Dedifferentiated amniotic fluid mesenchymal stem cell (primary cell): ENCODE measurements around the gene NUP62.
"Not testable (repeated sequence)": the region's sequence is repeated elsewhere in the genome, so short reads cannot be mapped to it uniquely, and the experiment has no call there.

ENCODE experiments used
- DNase-seq: peaks from one replicate; pipeline ENCODE4 v3.0.0-alpha.2; 2016; ENCODE audit errors: extremely low spot score

NUP62 gene, protein sequence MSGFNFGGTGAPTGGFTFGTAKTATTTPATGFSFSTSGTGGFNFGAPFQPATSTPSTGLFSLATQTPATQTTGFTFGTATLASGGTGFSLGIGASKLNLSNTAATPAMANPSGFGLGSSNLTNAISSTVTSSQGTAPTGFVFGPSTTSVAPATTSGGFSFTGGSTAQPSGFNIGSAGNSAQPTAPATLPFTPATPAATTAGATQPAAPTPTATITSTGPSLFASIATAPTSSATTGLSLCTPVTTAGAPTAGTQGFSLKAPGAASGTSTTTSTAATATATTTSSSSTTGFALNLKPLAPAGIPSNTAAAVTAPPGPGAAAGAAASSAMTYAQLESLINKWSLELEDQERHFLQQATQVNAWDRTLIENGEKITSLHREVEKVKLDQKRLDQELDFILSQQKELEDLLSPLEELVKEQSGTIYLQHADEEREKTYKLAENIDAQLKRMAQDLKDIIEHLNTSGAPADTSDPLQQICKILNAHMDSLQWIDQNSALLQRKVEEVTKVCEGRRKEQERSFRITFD

DNA sequence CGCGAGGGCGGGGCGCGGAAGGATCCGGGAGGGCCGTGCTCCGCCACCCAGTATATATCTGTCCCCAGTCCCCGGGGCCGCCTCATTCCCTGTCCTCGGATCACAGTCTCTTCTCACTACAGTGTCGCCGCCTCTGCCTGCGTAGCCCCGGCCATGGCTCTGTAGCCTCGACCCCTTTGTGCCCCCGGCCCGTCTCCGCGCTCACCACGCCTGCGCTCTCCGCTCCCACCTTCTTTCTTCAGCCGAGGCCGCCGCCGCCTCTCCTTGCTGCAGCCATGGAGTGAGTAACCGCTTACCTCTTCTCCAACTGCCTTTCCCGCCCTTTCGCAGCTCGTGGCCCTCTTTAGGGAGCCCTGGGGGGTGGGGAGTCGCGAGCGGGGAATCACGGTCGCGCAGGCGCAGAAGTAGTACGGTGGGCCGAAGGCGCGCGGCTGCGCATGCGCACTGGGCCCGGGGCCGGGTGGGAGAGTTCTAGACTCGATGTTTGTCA, at the start of gene NUP62, which contains the start of gene ATF5:
TSS of gene NUP62 (minus strand) at position 384 of the 490 bp plus-strand sequence. CDS start 19,697 bp downstream, outside the sequence.
TSS of gene ATF5 (plus strand) at position 85 of the 490 bp plus-strand sequence. CDS start 1,646 bp downstream, outside the sequence.
- DNase-seq: peak; percentile 43

DNA sequence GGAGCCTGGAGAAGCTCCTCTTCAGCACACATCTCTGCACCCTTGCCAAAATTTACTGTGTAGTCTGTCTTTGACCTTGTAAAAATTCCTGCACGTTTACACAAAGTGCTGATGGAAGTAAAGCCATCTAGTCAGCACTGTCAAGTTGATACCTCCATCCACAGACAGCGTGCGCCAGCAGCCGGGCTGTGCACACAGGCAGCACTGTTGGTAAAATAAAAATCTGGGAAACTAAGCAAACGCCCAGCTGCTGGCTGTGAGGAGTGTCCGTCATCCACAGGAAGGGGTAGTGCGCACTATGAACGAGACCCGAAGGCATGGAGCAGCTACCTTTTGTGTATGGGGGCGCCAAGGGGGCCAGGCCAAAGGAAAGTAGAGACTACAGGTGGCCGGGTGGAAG, 49.0 kb upstream of the NUP62 start:
- no peak for DNase-seq

DNA sequence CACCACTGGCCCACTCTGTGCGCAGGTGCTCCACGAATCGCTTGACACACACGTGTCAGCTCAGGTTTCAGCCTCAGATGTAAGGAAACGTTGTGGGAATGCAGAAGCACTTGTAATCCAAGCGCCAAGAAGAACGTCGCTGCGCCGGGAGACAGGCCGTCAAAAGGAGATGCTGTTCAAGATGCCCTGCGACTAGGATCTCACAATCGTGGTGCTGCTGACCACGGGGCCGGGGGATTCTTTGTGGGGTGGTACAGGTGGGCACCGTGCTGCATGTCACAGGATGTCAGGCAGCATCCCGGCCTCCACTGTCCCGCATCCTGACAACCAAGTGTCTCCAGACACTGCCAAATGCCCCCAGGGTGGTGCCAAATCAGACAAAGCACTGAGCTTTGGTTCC, 48.6 kb upstream of the NUP62 start:
- DNase-seq: no peak

DNA sequence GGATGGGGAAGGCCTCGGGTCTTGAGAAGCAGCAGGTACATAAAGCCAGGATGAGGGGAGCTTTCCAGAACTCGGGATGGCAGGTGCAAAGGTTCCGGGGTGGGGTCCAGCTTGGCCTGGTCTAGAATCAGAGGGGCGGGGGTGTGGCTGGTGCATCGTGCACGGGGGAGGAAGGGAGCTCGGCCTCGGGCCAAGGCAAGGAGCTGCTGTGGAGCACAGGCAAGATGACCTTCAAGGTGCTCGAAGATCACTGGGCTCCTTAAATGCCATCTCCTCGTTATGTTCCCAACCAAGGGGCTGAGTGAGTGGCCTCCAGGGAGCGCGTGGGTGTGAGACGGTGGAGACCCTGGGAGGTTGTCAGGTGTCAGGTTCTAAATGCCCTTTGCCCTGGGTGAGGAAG, 47.8 kb upstream of the NUP62 start:
- no peak for DNase-seq

DNA sequence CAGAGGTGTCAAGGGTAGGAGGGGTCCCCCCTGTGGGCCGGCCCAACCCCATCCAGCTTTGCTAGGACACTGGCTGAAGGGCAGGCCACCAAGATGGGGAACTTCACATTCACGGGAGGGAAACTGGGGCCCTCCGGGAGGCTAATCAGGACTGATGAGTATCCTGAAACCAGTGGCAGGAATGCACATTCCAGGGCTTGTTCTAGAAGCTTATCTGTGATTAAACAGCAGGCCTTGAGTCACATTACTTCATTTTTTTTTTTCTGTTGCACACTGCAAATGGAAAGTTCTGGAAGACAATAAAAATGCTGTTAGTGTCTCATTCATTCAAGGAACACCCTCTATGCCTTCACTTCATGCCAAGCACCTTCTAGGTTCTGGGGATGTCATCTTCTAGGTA, 47.2 kb upstream of the NUP62 start:
- DNase-seq: no peak

DNA sequence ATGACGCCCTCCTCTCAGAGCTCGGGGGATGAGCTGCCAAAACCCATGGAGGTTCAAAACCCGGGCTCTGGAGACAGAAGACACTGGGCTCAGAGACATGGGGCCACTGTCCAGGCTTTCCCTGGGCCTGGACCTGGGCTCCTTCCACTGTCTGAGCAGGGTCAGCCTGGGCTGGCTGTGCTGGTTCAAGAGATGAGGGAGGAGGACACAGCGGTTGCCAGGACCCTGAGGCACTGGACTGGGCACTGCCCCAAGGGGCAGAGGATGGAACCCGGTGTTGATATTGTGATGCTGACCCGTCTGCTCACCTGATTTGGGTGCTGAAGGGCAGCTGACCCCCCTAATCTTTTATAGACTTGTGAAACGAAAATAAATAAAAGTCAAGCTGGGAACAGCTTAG, 45.7 kb upstream of the NUP62 start:
- no peak for DNase-seq

DNA sequence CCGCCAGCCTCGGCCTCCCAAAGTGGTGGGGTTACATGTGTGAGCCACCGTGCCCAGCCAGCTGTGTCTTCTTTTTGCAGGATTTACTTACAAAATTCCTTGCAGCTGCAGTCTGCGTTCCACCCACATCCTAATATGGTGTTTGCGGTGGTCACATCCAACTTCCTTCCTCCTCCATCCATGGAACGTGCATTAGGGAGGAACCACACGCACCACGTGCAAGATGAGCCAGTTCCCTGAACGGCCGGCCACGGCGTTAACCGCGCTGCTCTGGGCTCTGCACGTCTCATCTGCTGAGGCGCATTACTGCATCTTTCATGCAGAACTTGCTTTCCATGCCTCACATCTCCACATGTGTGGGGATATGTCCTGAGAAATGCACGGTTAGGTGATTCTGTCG, 44.7 kb upstream of the NUP62 start:
- DNase-seq: no peak

DNA sequence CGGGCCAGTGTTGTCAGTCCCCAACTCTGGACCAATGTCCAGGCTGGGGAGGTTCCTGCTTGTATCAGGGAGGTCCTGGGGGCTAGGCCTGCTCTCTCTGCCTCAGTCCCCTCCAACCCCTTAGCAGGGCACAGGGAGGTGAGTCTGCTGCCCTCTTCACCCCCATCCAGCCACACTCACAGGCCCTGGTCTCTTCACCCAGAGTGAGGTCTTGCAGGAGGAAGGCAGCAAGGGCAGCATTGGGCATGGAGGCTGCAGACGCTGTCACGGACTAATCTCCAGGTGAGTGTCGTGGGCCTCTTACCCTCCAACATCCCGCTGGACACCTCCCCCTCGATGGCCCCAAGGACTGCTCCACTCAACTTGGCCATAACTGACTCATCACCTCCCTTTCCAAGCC, 43.5 kb upstream of the NUP62 start:
- DNase-seq: no peak

DNA sequence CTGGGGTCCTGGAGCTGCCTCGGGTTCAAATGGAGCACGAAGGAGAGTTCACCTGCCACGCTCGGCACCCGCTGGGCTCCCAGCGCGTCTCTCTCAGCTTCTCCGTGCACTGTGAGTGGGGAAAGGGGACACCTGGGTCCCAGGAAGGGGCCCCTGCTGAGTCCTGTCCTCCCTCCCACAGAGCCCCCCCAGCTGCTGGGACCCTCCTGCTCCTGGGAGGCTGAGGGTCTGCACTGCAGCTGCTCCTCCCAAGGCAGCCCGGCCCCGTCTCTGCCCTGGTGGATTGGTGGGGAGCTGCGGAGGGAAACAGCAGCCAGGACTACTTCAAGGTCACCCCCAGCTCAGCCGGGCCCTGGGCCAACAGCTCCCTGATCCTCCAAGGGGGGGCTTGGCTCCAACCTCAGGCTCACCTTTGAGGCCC, 42.7 kb upstream of the NUP62 start:
- no peak for DNase-seq

DNA sequence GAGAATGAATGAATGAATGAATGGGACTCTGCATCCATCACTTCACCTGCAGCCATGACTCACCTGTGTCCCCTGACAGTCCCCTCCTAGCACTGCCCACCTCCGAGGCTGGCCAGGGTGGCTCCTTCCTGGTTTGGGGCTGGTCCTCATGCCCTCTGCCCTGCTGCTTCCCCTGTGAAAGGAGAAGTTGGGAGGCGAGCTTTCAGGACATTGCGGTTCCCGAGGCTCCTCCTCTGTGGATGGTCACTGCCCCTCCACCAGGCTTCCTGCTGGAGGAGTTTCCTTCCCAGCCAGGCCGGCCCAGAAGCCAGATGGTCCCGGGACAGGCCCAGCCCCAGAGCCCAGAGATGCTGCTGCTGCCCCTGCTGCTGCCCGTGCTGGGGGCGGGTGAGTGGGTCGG, 40.1 kb upstream of the NUP62 start:
- not testable (repeated sequence) for DNase-seq

DNA sequence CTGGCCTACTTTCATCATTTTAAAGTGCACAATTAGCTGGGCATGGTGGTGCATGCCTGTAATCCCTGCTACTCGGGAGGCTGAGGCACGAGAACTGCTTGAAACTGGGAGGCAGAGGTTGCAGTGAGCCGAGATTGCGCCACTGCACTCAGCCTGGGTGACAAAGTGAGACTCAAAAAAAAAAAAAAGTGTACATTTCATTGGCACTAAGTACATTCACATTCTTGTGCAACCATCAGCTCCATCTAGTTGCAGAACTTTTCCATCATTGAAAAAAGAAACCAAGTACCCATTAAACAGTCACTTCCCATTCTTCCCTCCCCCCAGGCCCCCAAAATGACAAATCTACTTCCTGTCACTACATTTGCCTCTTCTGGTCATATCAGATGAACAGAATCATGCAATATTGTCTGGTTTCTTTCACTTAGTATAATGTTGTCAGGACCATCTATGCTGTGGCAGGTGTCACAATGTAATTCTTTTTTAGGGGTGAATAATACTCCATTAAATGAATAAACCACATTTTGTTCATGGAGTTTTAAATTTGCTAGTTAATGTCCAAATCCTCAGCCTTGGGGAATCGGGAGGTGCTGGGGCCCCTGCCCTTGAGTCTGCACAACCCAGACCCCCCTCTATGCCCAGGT, 39.1 kb upstream of the NUP62 start:
- DNase-seq: no peak

DNA sequence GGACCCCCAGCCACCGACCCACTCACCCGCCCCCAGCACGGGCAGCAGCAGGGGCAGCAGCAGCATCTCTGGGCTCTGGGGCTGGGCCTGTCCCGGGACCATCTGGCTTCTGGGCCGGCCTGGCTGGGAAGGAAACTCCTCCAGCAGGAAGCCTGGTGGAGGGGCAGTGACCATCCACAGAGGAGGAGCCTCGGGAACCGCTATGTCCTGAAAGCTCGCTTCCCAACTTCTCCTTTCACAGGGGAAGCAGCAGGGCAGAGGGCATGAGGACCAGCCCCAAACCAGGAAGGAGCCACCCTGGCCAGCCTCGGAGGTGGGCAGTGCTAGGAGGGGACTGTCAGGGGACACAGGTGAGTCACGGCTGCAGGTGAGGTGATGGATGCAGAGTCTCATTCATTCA, 31.7 kb upstream of the NUP62 start, which contains the start of gene SIGLEC11:
TSS of gene SIGLEC11 (minus strand) at position 193 of the 400 bp plus-strand sequence. CDS start at position 102, 91 bp downstream.
- DNase-seq: not testable (repeated sequence)

DNA sequence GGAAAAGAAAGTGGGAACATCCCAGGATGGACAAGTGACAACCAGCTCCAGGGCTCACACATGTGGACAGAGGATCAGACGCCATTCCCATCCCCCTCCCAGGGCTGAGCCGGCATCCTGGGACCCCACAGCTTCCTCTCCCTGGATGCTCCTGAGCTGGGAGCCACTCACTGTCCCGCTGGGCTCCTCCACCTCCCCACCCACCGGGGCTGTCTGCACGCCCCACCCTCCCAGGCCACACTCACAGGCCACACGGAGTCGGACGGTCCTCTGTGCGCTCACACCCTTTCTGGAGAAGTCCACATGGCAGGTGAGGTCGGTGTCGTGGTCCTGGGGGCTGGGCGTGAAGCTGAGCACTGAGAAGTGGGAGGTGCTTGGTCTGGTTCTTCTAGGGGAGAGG, 30.6 kb upstream of the NUP62 start:
- DNase-seq: not testable (repeated sequence)

DNA sequence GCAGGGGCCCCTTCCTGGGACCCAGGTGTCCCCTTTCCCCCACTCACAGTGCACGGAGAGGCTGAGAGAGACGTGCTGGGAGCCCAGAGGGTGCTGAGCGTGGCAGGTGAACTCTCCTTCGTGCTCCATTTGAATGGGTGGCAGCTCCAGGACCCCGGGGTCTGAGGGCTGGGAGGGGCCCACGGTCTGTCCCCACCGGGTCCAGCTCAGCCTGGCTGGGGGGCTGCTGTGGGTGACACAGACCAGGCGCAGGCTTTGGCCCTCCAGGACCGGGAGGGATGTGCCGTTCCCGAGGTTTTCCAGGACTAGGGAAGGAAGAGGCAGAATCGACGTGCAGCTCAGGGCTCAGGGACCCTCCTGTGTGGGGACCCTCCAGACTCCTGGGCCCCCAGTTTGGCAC, 29.3 kb upstream of the NUP62 start:
- DNase-seq: not testable (repeated sequence)

DNA sequence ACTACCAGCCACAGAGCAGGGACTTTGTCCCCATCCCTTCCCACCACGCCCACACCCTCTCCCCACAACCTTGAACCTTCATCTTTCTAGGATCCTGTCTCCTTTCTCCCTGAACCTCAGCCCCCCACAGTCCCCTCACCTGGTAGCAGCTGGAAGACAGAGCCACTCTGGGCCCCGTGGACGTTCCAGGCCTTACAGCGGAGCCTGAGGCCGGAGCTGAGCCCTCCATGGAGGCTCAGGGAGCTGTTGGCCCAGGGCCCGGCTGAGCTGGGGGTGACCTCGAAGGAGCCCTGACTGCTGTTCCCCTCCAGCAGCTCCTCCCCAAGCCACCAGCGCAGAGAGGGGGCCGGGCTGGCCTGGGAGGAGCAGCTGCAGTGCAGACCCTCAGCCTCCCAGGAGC, 28.8 kb upstream of the NUP62 start:
- DNase-seq: not testable (repeated sequence)

DNA sequence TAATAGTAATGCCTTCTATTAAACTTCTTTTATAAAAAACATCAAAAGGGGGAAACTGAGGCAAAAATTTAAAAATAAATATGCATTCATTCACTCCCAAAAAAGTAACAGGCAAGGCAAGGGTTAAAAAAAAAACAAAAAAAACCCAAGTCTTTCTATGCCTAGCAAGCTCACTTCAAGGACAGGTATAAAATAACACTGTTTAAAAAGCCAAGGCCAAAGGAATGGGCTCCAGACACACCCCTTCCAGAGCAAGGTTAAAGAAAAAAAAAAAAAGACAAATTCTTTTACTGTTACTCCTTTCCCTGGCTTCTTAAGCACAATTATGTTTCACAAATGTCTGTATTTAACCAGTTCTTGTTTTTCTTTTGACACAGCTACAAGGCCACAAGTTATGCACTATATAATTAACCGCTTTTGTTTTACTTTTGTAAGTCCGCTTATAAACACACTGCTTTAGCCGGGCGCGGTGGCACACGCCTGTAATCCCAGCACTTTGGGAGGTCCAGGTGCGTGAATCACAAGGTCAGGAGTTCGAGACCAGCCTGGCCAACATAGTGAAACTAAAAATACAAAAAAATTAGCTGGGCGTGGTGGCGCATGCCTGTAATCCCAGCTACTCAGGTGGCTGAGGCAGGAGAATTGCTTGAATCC, 28.1 kb upstream of the NUP62 start:
- DNase-seq: no peak

DNA sequence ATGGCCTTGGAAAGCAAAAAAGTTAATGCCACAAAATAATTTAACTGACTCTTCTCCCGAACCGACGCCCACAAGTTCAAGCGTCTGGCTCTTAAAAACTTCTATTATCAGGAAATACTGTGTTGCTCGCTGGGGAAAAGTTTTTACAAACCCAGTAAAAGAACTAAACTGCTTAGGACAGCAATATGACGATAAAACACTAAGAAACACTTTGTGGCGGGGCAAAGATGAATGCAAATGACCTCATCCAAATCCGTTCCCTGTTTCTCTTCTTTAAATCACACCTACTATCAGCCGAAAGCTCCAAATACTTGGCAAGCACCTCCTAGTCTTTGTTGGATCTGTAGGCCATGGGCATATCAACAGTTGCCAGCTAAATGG, 26.8 kb upstream of the NUP62 start:
- no peak for DNase-seq

DNA sequence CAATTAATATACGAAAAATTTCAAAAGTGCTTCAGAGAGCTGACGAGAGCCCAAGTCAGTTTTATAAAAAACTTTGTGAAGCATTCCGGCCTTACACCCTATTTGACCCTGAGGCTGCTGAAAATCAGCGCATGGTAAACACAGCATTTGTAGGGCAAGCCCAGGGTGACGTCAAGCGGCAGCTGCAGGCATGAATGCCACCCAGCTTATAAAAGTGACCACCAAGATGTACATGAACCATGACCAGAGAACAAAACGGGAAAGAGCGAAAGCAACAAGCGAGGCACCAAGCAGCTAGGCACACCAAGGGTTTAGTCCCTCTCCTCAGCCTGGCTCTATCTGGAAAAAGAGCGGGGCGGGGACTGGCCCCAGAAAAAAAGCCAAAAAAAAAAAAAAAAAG, 25.6 kb upstream of the NUP62 start:
- DNase-seq: no peak

DNA sequence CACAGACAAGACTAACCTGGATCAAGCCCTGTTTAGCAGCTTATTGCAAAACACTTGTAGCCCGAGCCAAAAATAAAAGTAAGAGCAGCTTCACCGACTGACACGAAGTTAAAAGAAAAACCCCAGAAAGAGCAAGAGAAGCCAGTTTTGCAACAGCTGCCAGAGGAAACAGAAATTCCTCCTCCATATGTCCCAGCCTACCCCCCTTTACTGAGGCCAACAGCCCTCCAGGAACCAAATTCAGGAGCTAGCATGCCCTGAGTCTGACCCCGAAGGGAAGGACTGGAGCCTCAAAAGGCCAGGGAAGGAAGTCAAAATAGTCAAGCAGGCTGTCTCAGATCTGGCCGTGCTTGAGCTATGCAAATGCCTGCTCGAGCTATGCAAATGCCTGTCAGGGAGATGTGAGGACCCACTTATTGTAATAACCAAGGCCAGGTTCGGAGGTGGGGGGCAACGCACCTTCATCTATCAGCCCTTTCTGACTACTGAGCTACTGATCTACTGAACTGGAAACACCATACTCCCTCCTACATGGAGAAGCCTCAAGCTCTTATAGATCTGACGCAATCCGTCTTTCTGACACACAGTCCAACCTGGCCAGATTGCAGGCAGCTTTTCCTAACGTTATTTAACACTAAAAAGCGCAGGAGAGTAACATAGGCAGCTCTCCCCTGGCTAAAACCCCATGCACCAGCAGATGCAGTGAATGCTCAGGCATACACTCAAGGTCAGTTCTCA, 25.0 kb upstream of the NUP62 start:
- DNase-seq: no peak

DNA sequence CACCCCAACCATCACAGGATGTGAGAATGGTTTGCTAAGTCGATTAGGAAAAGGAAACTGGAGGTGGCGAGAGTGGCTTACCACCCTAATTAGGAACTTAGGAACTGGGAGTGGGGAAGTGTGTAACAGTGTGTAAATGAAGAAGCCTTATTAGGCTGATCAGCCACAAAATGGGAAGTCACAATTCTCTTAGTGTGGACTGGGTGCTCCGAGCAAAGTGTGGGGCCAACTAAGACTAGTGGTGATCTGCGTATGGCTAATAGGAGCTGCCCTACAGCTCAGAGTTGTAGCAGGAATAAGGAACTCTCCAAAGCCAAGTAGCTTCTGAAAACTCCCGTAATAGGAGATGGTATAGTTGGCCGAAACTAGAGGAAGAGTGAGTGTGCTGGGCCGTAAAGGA, 24.1 kb upstream of the NUP62 start:
- DNase-seq: no peak

DNA sequence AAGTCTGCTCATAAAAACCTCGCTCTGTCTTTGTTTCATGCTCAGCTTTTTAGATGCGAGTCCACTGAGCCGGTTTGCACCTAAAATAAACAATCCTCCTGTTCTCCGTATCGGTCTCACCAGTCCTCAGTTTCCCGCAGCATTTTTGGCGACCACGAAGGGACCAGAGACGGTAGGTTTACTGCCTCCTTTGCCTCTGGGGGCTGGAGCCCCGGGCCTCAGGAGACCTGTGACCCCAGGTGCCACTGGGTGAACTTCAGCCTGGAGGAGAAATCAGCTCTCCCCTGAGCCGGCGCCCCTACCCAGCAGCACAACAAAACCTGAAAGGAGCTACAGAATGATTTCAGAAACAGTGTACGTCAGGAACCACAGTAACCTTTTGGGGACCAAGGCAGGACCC, 23.6 kb upstream of the NUP62 start:
- DNase-seq: no peak

DNA sequence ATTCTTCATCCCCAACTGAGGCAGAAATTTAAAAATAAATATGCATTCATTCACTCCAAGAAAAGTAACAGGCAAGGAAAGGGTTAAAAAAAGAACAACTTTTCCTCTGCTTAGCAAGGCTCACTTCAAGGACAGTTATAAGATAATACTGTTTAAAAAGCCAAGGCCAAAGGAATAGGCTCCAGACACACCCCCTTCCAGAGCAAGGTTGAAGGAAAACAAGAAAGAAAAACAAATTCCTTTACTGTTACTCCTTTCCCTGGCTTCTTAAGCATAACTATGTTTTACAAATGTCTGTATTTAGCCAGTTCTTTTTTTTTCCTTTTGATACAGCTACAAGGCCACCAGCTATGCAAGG, 23.2 kb upstream of the NUP62 start:
- no peak for DNase-seq
